Liver (tissue), 3 donors: ENCODE data around the gene FOXL2NB.

Experiments used
- EGR1 ChIP-seq, 2 donors: IDR thresholded peaks; 2 replicates each; pipeline ENCODE4 v1.6.1; 2016 to 2018; ENCODE audit warnings: antibody characterized with exemption in 2 of 2, low read depth in 2 of 2
- GABPA ChIP-seq, 2 donors: IDR thresholded peaks in 1 of 2; conservative IDR thresholded peaks in 1 of 2; 2 replicates each; pipeline ENCODE4 v1.6.1; 2016; ENCODE audit warnings: antibody characterized with exemption in 2 of 2, mild to moderate bottlenecking in 1 of 2, moderate library complexity in 1 of 2
- RAD21 ChIP-seq, 2 donors: IDR thresholded peaks; 2 replicates each; pipeline ENCODE4 v1.6.1; 2016; ENCODE audit warnings: antibody characterized with exemption in 2 of 2, mild to moderate bottlenecking in 2 of 2
- TAF1 ChIP-seq: conservative IDR thresholded peaks from 2 replicates; pipeline ENCODE4 v1.6.1; 2016; ENCODE audit warnings: antibody characterized with exemption, mild to moderate bottlenecking
- YY1 ChIP-seq: IDR thresholded peaks from 2 replicates; pipeline ENCODE4 v1.6.1; 2016; ENCODE audit warnings: antibody characterized with exemption, mild to moderate bottlenecking
- TF ChIP-seq, protein P1 (sequence below): fragments of 150-350 bp; IDR thresholded peaks from 2 replicates; pipeline ENCODE4 v1.5.1; 2017; ENCODE audit warnings: improper control_type of control experiment, low read depth, low read length; ENCODE audit not compliant: missing input control
- TF ChIP-seq, protein P2 (sequence below): IDR thresholded peaks from 2 replicates; pipeline ENCODE4 v1.6.1; 2016; ENCODE audit warnings: antibody characterized with exemption, mild to moderate bottlenecking
- TF ChIP-seq, protein P3 (sequence below): IDR thresholded peaks from 2 replicates; pipeline ENCODE4 v1.6.1; 2016; ENCODE audit warnings: antibody characterized with exemption
- donor health status: healthy.
- donor health status: healthy.

DNA sequence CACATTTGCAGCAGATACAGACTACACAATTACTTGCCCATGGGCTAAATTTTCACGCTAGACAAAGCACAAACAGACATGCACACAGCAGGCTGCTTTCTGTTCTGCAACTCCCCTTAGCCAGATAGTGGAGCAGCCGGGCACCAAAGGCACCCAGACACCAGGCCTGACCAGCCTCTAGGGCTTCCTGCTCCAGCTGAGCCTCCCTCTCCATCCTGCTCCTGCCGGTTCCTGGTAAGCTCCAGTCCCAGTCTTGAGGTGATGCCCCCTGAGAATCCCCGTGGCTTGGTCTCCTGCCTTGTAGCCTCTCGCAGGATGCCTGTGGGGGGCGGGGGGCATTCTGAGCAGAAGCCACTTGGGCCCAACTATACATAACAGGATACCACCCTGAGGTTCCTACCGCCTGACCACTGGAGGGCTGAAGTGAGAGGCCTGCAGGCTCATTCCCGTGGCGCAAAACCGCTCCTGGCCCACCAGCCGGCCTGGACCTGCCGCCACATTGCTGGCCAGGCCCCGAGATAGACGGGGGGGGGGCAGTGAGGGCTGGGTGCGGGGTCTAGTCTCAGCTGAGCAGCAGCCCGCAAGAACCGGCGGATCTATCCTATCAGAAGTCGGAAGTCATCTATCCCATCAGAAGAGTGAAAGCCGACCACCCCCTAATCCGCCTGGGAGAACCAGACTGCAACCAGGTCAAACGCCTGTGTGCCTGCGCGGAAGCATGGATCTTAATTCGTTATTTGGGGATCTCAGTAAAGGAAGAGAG is 4.0 kb upstream of the FOXL2NB start:
- TF ChIP-seq, protein P1, sequence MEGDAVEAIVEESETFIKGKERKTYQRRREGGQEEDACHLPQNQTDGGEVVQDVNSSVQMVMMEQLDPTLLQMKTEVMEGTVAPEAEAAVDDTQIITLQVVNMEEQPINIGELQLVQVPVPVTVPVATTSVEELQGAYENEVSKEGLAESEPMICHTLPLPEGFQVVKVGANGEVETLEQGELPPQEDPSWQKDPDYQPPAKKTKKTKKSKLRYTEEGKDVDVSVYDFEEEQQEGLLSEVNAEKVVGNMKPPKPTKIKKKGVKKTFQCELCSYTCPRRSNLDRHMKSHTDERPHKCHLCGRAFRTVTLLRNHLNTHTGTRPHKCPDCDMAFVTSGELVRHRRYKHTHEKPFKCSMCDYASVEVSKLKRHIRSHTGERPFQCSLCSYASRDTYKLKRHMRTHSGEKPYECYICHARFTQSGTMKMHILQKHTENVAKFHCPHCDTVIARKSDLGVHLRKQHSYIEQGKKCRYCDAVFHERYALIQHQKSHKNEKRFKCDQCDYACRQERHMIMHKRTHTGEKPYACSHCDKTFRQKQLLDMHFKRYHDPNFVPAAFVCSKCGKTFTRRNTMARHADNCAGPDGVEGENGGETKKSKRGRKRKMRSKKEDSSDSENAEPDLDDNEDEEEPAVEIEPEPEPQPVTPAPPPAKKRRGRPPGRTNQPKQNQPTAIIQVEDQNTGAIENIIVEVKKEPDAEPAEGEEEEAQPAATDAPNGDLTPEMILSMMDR = no peak
- TF ChIP-seq GABPA (IDR thresholded peaks at IDR 0.05 in 1 of 2, conservative IDR thresholded peaks at IDR 0.05 in 1 of 2) (no peak), YY1 (no peak), TAF1 (no peak), EGR1 (IDR thresholded peaks at IDR 0.05; ENCODE audit: low read depth in 2 of 2) (no peak), RAD21 (IDR thresholded peaks at IDR 0.05) (no peak)
- TF ChIP-seq, protein P2, sequence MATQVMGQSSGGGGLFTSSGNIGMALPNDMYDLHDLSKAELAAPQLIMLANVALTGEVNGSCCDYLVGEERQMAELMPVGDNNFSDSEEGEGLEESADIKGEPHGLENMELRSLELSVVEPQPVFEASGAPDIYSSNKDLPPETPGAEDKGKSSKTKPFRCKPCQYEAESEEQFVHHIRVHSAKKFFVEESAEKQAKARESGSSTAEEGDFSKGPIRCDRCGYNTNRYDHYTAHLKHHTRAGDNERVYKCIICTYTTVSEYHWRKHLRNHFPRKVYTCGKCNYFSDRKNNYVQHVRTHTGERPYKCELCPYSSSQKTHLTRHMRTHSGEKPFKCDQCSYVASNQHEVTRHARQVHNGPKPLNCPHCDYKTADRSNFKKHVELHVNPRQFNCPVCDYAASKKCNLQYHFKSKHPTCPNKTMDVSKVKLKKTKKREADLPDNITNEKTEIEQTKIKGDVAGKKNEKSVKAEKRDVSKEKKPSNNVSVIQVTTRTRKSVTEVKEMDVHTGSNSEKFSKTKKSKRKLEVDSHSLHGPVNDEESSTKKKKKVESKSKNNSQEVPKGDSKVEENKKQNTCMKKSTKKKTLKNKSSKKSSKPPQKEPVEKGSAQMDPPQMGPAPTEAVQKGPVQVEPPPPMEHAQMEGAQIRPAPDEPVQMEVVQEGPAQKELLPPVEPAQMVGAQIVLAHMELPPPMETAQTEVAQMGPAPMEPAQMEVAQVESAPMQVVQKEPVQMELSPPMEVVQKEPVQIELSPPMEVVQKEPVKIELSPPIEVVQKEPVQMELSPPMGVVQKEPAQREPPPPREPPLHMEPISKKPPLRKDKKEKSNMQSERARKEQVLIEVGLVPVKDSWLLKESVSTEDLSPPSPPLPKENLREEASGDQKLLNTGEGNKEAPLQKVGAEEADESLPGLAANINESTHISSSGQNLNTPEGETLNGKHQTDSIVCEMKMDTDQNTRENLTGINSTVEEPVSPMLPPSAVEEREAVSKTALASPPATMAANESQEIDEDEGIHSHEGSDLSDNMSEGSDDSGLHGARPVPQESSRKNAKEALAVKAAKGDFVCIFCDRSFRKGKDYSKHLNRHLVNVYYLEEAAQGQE = no peak
- TF ChIP-seq, protein P3, sequence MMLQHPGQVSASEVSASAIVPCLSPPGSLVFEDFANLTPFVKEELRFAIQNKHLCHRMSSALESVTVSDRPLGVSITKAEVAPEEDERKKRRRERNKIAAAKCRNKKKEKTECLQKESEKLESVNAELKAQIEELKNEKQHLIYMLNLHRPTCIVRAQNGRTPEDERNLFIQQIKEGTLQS = no peak
